HepG2 (cell line): Measurements from ENCODE around the gene DQX1. TPM values are rescaled to one million over a fixed set of nuclear protein-coding genes. Genes with fewer than 3 reads are reported as not detected.

Source experiments
- BCL6 ChIP-seq: IDR thresholded peaks from 2 replicates; pipeline ENCODE4 v1.6.1; 2016; ENCODE audit warnings: missing genetic modification reagents, missing compliant biosample characterization
- CREB1 ChIP-seq, 2 experiments: fragments of 450-650 bp in 1 of 2; IDR thresholded peaks; 2 replicates each; pipeline ENCODE4 v1.6.1; 2016 to 2017; ENCODE audit warnings: control low read depth in 1 of 2, mild to moderate bottlenecking in 1 of 2, missing compliant biosample characterization in 1 of 2, missing genetic modification characterization in 1 of 2
- FOXC1 ChIP-seq: sonication (generic); formaldehyde crosslinking; IDR thresholded peaks from 2 replicates; pipeline ENCODE4 v1.8.0; 2022; ENCODE audit warnings: mild to moderate bottlenecking, missing genetic modification reagents, borderline replicate concordance
- FOXJ3 ChIP-seq: sonication (generic); formaldehyde crosslinking; IDR thresholded peaks from 2 replicates; pipeline ENCODE4 v1.4.0; 2020; ENCODE audit warnings: missing genetic modification reagents, mild to moderate bottlenecking, borderline replicate concordance
- HNRNPLL ChIP-seq: fragments of 200-400 bp; formaldehyde crosslinking; IDR thresholded peaks from 2 replicates; pipeline ENCODE4 v1.6.1; 2017; ENCODE audit warnings: mild to moderate bottlenecking, low read depth, low read length; ENCODE audit not compliant: poor library complexity, severe bottlenecking
- PAF1 ChIP-seq: IDR thresholded peaks from 2 replicates; pipeline ENCODE4 v1.6.1; 2016; ENCODE audit warnings: missing genetic modification reagents, missing compliant biosample characterization
- SIX1 ChIP-seq: sonication (generic); formaldehyde crosslinking; IDR thresholded peaks from 2 replicates; pipeline ENCODE4 v1.4.0; 2020; ENCODE audit warnings: missing genetic modification reagents, borderline replicate concordance
- TBX2 ChIP-seq: sonication (generic); formaldehyde crosslinking; IDR thresholded peaks from 2 replicates; pipeline ENCODE4 v1.5.0; 2020; ENCODE audit warnings: missing genetic modification reagents, mild to moderate bottlenecking, borderline replicate concordance
- TBX3 ChIP-seq: fragments of 450-650 bp; IDR thresholded peaks from 2 replicates; pipeline ENCODE4 v1.6.1; 2017; ENCODE audit warnings: antibody characterized with exemption, mild to moderate bottlenecking, inconsistent platforms, borderline replicate concordance
- USF2 ChIP-seq, 2 experiments: sonication (generic) in 1 of 2; formaldehyde crosslinking in 1 of 2; IDR thresholded peaks; 2 replicates each; pipeline versions ENCODE4 v1.5.1 to v1.6.1; 2011 to 2020; ENCODE audit warnings: borderline replicate concordance in 1 of 2, low read depth in 1 of 2, low read length in 1 of 2, mild to moderate bottlenecking in 1 of 2, missing genetic modification reagents in 1 of 2, moderate library complexity in 1 of 2
- XRCC5 ChIP-seq: fragments of 200-400 bp; formaldehyde crosslinking; optimal IDR thresholded peaks from 2 replicates; pipeline ENCODE3; 2017; ENCODE audit warnings: mild to moderate bottlenecking, low read length
- ZBTB38 ChIP-seq: sonication (generic); formaldehyde crosslinking; IDR thresholded peaks from 2 replicates; pipeline ENCODE4 v1.5.1; 2020; ENCODE audit warnings: mild to moderate bottlenecking, missing genetic modification reagents
- ZMAT5 ChIP-seq: sonication (generic); formaldehyde crosslinking; IDR thresholded peaks from 2 replicates; pipeline ENCODE4 v1.5.0; 2020; ENCODE audit warnings: mild to moderate bottlenecking, low read depth, missing genetic modification reagents, borderline replicate concordance
- ZNF567 ChIP-seq: sonication (generic); formaldehyde crosslinking; IDR thresholded peaks from 2 replicates; pipeline ENCODE4 v1.8.1; 2023; ENCODE audit warnings: mild to moderate bottlenecking, missing genetic modification reagents, borderline replicate concordance
- ZNF740 ChIP-seq: sonication (generic); formaldehyde crosslinking; IDR thresholded peaks from 2 replicates; pipeline ENCODE4 v1.4.0; 2020; ENCODE audit warnings: missing genetic modification reagents
- ZNF746 ChIP-seq: sonication (generic); formaldehyde crosslinking; IDR thresholded peaks from 2 replicates; pipeline ENCODE4 v1.8.0; 2022; ENCODE audit warnings: mild to moderate bottlenecking, missing genetic modification reagents
- ZNF777 ChIP-seq: sonication (generic); formaldehyde crosslinking; IDR thresholded peaks from 2 replicates; pipeline ENCODE4 v1.4.0; 2020; ENCODE audit warnings: missing genetic modification reagents
- polyA plus RNA-seq, 8 experiments: library from polyadenylated mRNA; depleted of rRNA in 3 of 8; stranded (reverse) in 7 of 8; unstranded in 1 of 8; fragments of >200 nt; fragmentation: Illumina TruSeq in 4 of 8; extraction: Trizol in 4 of 8; gene quantifications; 2 replicates each; pipeline versions ENCODE4 v1.2.1 to v1.2.3, GENCODE V29; 2011 to 2016; ENCODE audit warnings: low read depth in 4 of 8, missing spikeins in 1 of 8, mixed read lengths in 1 of 8; ENCODE audit not compliant: insufficient read depth in 1 of 8
- total RNA-seq, 5 experiments: library from RNA; depleted of rRNA; stranded (reverse); fragments of >200 nt; fragmentation: Illumina TruSeq; extraction: Trizol; gene quantifications; 2 replicates each; pipeline ENCODE4 v1.2.3, GENCODE V29; 2016; ENCODE audit warnings: low read depth in 1 of 5
- TF ChIP-seq, protein P1 (sequence below): sonication (generic); formaldehyde crosslinking; IDR thresholded peaks from 2 replicates; pipeline ENCODE4 v1.5.0; 2020; ENCODE audit warnings: missing genetic modification reagents, mild to moderate bottlenecking, borderline replicate concordance
- TF ChIP-seq, protein P2 (sequence below): sonication (generic); formaldehyde crosslinking; IDR thresholded peaks from 2 replicates; pipeline ENCODE4 v1.5.0; 2020; ENCODE audit warnings: mild to moderate bottlenecking, missing genetic modification reagents
- TF ChIP-seq, protein P3 (sequence below): sonication (generic); formaldehyde crosslinking; conservative IDR thresholded peaks from 2 replicates; pipeline ENCODE4 v1.8.0; 2022; ENCODE audit warnings: low read depth, missing genetic modification reagents

DQX1 gene
- total and polyA plus RNA-seq, 2 of the 13 experiments (the other 11 are each of a cell fraction or from before 2014, with no cell fraction given) = 27.6 to 89.8 TPM

DNA sequence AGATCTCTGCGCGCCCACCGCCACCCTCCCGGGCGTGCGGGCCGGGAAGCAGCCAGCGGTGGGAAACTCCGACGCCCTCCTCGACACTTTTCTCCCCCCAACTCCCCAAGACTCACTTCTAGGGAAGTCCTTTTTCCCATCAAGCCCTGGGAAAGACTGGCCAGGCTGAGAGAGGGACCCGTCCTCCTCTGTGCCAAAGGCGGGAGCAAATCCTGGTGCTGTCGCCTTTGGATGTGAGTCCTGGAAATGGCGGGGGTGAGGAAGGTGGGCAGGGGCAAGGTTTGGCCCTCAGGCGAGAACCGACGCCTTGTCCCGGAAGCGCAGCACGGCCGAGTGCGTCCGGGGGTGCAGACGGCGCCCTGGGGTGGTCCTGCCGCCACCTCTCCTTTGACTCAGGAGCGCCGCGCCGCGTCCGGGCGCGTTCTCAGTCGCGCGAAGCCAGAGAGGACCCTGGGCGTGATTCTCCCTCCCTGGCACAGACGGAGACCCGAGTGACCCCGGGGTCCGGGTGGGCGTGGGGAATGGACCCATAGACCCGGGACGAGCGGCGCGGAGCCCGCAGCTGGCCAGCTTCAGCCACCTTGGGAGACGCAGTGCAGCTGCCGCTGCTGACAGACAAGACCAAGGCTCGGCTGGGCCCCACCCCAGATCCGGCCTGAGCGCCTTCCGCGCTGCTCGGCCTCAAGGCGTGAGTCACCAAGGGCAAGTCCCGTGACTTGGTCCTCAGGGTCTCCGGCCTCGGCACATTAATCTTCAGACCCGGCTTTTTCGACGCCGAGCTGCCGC lies 23.1 kb downstream of the DQX1 start (continued):
- TF ChIP-seq XRCC5 = peak; percentile 18
- TF ChIP-seq, protein P1, sequence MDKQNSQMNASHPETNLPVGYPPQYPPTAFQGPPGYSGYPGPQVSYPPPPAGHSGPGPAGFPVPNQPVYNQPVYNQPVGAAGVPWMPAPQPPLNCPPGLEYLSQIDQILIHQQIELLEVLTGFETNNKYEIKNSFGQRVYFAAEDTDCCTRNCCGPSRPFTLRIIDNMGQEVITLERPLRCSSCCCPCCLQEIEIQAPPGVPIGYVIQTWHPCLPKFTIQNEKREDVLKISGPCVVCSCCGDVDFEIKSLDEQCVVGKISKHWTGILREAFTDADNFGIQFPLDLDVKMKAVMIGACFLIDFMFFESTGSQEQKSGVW = no peak
- TF ChIP-seq FOXJ3 (CRISPR knock-in tag) = no peak
- peak; percentile 77 for TF ChIP-seq TBX2 (CRISPR knock-in tag)
- TF ChIP-seq BCL6 (CRISPR knock-in tag) = no peak
- peak; percentile 77 for TF ChIP-seq ZBTB38 (CRISPR knock-in tag)
- TF ChIP-seq, protein P2, sequence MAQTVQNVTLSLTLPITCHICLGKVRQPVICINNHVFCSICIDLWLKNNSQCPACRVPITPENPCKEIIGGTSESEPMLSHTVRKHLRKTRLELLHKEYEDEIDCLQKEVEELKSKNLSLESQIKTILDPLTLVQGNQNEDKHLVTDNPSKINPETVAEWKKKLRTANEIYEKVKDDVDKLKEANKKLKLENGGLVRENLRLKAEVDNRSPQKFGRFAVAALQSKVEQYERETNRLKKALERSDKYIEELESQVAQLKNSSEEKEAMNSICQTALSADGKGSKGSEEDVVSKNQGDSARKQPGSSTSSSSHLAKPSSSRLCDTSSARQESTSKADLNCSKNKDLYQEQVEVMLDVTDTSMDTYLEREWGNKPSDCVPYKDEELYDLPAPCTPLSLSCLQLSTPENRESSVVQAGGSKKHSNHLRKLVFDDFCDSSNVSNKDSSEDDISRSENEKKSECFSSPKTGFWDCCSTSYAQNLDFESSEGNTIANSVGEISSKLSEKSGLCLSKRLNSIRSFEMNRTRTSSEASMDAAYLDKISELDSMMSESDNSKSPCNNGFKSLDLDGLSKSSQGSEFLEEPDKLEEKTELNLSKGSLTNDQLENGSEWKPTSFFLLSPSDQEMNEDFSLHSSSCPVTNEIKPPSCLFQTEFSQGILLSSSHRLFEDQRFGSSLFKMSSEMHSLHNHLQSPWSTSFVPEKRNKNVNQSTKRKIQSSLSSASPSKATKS = no peak
- peak; percentile 50; the same call in 1 of the 2 replicates for TF ChIP-seq FOXC1 (CRISPR knock-in tag)
- no peak for TF ChIP-seq HNRNPLL
- no peak for TF ChIP-seq SIX1
- no peak for TF ChIP-seq USF2 (IDR thresholded peaks at IDR 0.05; ENCODE audit: low read depth, low read length)
- TF ChIP-seq USF2 (CRISPR knock-in tag; IDR thresholded peaks at IDR 0.05; ENCODE audit: borderline replicate concordance) = no peak; the same call in 1 of the 2 replicates
- TF ChIP-seq ZNF746 (CRISPR knock-in tag) = peak; percentile 22; the same call in 1 of the 2 replicates
- no peak; the same call in 1 of the 2 replicates for TF ChIP-seq ZNF567
- TF ChIP-seq, protein P3, sequence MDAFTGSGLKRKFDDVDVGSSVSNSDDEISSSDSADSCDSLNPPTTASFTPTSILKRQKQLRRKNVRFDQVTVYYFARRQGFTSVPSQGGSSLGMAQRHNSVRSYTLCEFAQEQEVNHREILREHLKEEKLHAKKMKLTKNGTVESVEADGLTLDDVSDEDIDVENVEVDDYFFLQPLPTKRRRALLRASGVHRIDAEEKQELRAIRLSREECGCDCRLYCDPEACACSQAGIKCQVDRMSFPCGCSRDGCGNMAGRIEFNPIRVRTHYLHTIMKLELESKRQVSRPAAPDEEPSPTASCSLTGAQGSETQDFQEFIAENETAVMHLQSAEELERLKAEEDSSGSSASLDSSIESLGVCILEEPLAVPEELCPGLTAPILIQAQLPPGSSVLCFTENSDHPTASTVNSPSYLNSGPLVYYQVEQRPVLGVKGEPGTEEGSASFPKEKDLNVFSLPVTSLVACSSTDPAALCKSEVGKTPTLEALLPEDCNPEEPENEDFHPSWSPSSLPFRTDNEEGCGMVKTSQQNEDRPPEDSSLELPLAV = no peak
- TF ChIP-seq ZNF740 (CRISPR knock-in tag) = no peak
- TF ChIP-seq ZMAT5 (CRISPR knock-in tag) = no peak
- TF ChIP-seq TBX3 = peak; percentile 30; the same call in 1 of the 2 replicates
- 0 out of 2 replicates have a peak, but pooled peaks have one; percentile 10 for TF ChIP-seq CREB1 (IDR thresholded peaks at IDR 0.05)
- peak; percentile 0; the same call in 1 of the 2 replicates for TF ChIP-seq CREB1 (CRISPR knock-in tag; IDR thresholded peaks at IDR 0.05)
- peak; percentile 54; the same call in 1 of the 2 replicates for TF ChIP-seq ZNF777
- 0 out of 2 replicates have a peak, but pooled peaks have one; percentile 32 for TF ChIP-seq PAF1 (CRISPR knock-in tag)
